Measurements from ENCODE around the gene PI4KA.
A peak's percentile ranks its signal among the peaks of the same experiment; 100 is the strongest.
"Not testable (repeated sequence)": the region's sequence is repeated elsewhere in the genome, so short reads cannot be mapped to it uniquely, and the experiment has no call there.

Gene PI4KA

DNA sequence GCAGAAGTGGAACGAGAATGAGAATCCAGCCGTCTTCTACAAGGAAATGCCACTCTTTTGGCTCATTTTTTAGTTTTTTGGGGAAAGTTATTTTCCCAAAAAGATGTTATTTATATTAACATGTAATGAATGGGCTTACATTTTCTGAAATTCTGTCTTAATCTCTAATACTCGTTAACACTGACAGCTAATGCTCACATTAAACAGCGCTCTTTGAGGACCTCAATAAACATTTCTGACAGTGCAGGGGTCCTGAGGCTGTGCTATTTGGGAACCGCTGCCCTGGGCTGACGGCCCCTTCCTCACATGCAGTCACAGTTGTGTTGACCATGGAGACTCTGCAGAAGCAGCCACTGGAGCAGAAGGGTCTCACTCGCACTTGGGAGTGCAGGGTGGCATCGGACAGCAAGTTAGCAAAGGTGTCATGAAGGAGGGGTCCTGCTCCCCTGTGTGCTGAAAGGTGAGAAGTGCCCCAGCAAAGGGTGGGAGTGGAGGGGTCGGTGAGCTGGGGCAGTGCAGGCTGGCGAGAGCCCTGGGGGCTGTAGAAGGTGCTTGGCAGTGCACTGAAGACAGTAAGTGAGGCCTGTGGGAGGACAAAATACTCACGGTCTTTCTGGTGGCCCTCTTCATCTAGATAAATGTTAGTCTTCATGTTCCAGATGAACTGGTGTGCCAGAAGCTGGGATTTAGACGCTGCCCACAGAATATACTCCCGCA is 137.8 kb downstream of the PI4KA start:
- TF ChIP-seq, protein P1, sequence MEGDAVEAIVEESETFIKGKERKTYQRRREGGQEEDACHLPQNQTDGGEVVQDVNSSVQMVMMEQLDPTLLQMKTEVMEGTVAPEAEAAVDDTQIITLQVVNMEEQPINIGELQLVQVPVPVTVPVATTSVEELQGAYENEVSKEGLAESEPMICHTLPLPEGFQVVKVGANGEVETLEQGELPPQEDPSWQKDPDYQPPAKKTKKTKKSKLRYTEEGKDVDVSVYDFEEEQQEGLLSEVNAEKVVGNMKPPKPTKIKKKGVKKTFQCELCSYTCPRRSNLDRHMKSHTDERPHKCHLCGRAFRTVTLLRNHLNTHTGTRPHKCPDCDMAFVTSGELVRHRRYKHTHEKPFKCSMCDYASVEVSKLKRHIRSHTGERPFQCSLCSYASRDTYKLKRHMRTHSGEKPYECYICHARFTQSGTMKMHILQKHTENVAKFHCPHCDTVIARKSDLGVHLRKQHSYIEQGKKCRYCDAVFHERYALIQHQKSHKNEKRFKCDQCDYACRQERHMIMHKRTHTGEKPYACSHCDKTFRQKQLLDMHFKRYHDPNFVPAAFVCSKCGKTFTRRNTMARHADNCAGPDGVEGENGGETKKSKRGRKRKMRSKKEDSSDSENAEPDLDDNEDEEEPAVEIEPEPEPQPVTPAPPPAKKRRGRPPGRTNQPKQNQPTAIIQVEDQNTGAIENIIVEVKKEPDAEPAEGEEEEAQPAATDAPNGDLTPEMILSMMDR (IDR thresholded peaks at IDR 0.05; ENCODE audit: unreplicated experiment in 3 of 3) = no peak
- H3K4me1 Mint-ChIP-seq = peaks cover 3% of the 10 kb centered on the region
- H3K9me3 Mint-ChIP-seq = no peaks in the 10 kb centered on the region
- H3K27me3 Mint-ChIP-seq (ENCODE audit: low read depth) = no peaks in the 10 kb centered on the region
- peaks cover 25% of the 10 kb centered on the region for H3K36me3 Mint-ChIP-seq (ENCODE audit: low read depth)
- no peak overlapping the region for H3K27ac Mint-ChIP-seq
- H3K4me3 Mint-ChIP-seq = no peak overlapping the region

DNA sequence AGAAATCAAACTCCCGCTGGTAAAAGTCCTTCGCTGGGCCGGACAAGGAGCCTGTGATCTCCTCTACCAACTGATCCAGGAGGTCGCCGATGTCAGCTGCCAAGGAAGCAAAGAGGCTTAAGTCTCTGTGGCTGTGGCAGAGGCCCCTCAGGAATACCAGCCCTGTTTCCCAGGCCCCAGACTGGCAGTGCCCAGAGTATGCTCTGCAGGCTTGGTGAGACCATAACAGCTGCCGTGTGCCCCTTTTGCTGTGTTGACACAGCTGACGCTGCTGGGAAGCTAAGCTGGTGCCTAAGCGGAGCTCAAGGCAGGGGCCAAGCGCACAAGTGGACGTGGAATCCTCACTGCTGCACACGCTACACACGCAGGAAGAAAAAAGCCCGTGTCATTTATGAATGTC is 139.9 kb downstream of the PI4KA start:
- not testable (repeated sequence) for H3K4me1 Mint-ChIP-seq
- H3K36me3 Mint-ChIP-seq (ENCODE audit: low read depth) = peaks cover 20% of the 10 kb centered on the region

DNA sequence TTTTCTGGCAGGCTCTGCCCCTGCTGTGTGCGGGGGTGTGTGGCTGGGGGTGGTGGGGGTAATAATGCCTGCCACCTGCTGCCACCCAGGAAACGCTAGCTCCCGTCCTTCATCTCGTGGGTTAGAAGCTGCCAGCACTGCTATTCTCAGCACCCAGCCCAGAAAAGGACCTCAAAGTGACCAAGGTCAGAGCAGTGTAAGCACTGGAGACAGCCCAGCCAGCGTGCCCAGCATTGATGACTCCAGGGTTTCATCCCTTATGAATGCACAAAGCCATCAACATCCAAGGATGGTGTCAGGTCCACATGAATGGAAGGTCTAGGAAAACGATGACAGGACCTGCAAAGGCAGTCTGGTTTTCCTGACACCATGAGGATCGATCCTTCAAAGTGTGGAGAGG is 140.6 kb downstream of the PI4KA start:
- H3K9me3 Mint-ChIP-seq; H3K27ac Mint-ChIP-seq; H3K4me3 Mint-ChIP-seq; H3K27me3 Mint-ChIP-seq (ENCODE audit: low read depth); H3K4me1 Mint-ChIP-seq: not testable (repeated sequence)
- peaks cover 20% of the 10 kb centered on the region for H3K36me3 Mint-ChIP-seq (ENCODE audit: low read depth)

More for the DNA sequence above, 139.9 kb downstream of the PI4KA start:
- H3K9me3 Mint-ChIP-seq; H3K27ac Mint-ChIP-seq; H3K27me3 Mint-ChIP-seq (ENCODE audit: low read depth); H3K4me3 Mint-ChIP-seq: not testable (repeated sequence)

DNA sequence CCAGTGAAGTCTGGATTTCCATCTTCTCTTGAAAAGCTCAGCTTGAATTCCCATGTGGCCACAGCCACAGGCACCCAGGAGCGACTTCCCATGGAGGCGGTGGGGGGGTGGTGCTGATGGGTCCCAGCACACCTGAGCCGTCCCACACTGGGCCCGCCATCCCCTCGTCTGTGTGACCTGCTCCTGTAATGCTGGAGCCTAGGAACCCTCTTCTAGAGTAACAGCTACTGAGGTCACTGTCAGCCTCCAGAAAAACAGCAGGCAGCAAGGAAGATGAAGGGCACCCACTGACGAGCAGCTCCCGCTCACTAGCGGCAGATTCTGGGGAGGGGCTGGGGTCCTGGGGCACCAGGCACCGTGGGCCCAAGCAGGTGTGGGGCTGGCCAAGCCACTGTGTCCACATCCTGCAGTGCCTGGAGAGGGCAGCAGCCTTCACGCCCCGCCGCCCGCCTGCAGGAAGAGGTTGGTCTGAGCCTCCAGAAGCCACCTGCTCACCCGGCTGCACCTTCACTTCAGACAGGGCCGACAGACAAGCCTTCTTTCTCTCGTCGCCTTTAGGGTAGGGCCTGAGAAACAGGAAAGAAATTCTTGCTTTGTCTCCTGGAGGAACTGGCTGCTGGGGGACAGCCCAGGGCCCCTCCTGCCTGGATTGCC is 141.3 kb downstream of the PI4KA start:
- not testable (repeated sequence) for H3K27me3 Mint-ChIP-seq (ENCODE audit: low read depth); H3K4me1 Mint-ChIP-seq; H3K4me3 Mint-ChIP-seq; H3K27ac Mint-ChIP-seq; H3K9me3 Mint-ChIP-seq
- peaks cover 15% of the 10 kb centered on the region for H3K36me3 Mint-ChIP-seq (ENCODE audit: low read depth)

DNA sequence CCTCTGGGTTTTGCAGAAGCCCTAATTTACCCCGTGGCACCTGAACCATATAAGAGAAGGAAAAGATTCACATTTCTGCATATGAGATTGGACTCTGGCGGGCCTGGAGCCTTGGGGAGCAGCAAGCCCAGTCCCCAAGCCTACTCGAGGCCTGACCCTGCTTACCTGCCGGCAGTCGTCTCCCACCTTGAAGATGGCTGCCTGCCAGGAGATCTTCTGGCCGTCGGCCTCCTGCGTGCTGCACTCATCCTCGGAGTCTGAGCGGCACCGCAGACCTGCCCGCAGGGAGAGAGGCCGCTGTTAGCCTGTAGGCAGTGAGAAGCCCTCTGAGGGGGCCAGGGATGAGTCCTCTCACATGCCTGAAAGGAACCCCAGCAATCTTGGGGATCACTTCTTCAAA is 145.5 kb downstream of the PI4KA start:
- H3K27ac Mint-ChIP-seq; H3K4me1 Mint-ChIP-seq; H3K27me3 Mint-ChIP-seq (ENCODE audit: low read depth); H3K36me3 Mint-ChIP-seq (ENCODE audit: low read depth); H3K4me3 Mint-ChIP-seq; H3K9me3 Mint-ChIP-seq: not testable (repeated sequence)

DNA sequence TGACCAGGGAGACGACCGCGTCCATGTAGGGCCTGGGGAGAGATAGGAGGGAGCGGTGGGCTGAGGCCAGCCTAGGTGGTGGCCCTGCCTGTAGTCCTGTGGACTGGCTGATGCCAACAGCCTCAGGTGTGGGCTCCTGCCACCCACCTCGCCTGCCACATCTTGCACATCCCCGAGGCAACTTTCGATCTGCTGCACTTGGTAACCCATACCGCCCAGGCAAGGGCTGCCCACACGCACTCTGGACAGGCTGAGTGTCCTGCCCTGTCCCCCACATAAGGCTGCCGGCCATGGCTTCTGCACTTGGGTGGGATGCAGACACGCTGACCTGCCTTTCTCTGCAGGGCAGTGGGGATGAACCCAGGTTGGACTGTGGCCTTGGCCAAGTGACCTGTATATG is 148.6 kb downstream of the PI4KA start:
- not testable (repeated sequence) for H3K9me3 Mint-ChIP-seq, H3K4me3 Mint-ChIP-seq, H3K4me1 Mint-ChIP-seq, H3K27ac Mint-ChIP-seq
- Mint-ChIP-seq H3K36me3 (ENCODE audit: low read depth) (peaks cover 12% of the 10 kb centered on the region), H3K27me3 (ENCODE audit: low read depth) (peaks cover 10% of the 10 kb centered on the region)

DNA sequence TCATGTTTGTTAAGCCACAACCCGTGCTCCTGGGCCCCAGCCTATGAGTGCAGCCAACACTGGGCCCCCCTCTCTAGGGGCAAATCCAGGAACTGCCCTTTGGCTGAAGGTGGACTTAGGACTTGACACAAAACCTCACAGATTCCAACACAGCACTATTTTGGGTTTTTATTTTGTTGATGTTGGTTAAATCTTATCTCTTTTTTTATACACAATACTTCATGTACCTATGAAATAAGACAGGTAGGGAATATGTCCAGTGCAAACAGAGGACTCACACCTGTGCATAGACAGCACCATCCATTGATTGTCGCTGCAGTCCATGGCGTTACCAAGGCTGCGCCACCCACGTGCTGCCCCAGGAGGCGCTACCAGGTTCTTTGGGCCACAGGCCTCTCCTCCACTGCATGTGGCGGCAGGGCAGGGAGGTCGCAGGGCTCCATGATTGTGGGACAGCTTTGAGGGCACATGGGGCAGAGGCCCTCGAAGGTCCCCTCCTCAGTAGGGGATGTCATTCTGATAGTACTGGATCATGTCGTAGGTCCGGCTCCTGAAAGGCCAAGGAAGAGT is 151.0 kb downstream of the PI4KA start:
- peaks cover 27% of the 10 kb centered on the region for H3K27me3 Mint-ChIP-seq (ENCODE audit: low read depth)
- peaks cover 12% of the 10 kb centered on the region for H3K36me3 Mint-ChIP-seq (ENCODE audit: low read depth)
- not testable (repeated sequence) for H3K27ac Mint-ChIP-seq, H3K4me3 Mint-ChIP-seq, H3K4me1 Mint-ChIP-seq, H3K9me3 Mint-ChIP-seq

DNA sequence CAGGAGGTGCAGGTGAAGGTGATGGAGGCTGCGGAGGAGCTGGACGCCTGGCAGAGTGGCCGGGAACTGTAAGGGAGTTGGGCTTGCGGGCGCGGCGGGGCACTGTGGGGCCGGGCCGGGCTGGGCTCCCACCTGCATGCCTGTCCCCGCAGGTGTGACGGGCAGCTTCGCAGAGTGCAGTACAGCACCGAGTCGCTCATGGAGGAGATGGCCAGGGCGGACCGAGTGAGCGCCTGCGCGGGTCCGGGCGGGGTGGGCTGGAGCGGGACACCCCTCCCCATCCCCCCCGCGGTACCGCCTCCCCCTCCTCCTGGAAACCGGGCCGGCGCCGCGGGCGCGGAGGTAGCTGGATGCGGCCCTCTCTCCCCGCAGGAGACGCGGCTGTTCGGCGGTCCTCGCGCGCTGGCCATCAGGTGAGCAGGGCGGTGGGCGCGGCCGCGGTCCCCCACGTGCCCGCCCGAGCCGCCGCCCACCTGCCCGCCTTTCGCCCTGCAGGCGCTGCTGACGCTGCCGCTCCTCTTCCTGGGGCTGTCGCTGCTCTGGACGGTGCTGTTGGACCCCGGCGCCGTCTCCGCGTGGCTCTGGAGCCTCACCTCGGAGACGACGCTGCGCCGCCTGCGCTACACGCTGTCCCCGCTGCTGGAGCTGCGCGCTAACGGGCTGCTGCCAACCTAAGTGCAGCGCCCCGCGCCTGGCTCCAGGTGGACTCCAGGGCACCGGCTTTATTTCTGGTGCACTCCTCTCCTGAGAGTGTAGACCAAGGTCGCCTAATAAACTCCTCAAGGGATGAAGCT is 154.6 kb downstream of the PI4KA start:
- Mint-ChIP-seq H3K4me3 (peak overlapping the region; percentile 64 to 82 (median 79)), H3K36me3 (ENCODE audit: low read depth) (peaks cover 12% of the 10 kb centered on the region)

DNA sequence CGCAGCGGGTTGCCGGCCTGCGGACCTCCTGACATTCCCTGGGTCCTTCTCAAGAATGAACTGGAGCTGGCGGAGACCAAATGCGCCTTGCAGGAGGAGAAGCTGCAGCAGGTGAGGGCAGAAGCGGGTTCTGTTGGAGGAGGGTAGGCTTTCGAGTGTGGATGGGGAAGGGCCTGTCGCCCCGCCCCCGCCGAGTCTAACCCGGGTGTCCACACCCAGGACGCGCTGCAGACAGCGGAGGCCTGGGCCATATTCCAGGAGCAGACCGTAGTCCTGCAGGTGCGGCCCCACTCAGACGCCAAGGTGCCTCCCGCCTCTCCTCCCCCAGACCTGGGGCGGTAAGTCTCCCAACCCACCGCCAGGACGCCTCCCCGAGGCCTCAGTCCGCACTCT is 155.2 kb downstream of the PI4KA start:
- not testable (repeated sequence) for H3K36me3 Mint-ChIP-seq (ENCODE audit: low read depth)
- H3K27me3 Mint-ChIP-seq (ENCODE audit: low read depth) = peaks cover 48% of the 10 kb centered on the region

More for the DNA sequence above, 154.6 kb downstream of the PI4KA start:
- H3K27me3 Mint-ChIP-seq (ENCODE audit: low read depth) = peaks cover 48% of the 10 kb centered on the region
- not testable (repeated sequence) for H3K9me3 Mint-ChIP-seq, H3K4me1 Mint-ChIP-seq, H3K27ac Mint-ChIP-seq

DNA sequence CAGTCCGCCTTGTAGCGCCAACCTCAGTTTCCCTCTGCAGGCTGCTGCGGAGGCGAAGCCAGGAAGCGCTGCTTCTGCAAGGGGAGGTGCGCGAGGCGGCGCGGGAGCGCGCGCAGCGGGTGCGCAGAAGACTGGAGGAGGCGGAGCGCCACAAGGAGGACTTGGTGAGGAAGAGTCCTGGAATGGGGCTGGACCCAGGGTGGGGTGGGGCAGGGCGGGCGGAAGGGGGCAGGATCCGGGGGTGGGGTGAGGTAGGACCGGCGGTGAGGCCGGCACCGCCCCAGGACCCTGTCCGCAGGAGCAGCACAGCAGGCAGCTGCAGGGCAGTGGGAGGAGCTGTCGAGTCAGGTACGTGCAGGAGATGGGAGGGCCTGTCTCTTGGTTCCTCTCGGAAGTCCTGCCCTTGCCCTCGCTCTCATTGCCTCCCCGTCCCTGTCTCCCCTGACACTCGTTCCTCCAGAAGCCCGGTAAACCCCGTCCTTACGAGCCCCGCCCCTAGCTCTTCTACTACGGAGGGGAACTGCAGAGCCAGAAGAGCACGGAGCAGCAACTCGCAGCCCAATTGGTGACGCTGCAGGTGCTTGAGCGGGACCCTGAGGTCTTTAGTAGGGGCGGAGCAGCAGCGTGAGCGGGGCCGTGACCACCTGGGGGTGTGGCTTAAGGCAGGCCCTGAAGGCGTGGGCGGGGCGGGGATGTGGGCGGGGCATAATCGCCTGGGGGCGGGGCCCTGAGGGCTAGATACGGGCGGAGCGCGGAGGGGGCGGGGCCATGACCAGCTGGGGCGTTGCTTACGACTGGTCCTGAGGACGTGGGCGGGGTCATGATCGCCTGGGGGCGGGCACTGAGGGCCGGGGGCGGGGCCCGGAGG is 155.8 kb downstream of the PI4KA start:
- Mint-ChIP-seq H3K27ac (peak overlapping the region; percentile 74 to 96 (median 95)), H3K4me3 (peak overlapping the region; percentile 92 to 95 (median 94)), H3K27me3 (ENCODE audit: low read depth) (peaks cover 48% of the 10 kb centered on the region)
- H3K4me1 Mint-ChIP-seq; H3K36me3 Mint-ChIP-seq (ENCODE audit: low read depth); H3K9me3 Mint-ChIP-seq: not testable (repeated sequence)

More for the DNA sequence above, 155.2 kb downstream of the PI4KA start:
- H3K27ac Mint-ChIP-seq, H3K4me1 Mint-ChIP-seq, H3K9me3 Mint-ChIP-seq: not testable (repeated sequence)
- peak overlapping the region; percentile 92 to 95 (median 94) for H3K4me3 Mint-ChIP-seq

DNA sequence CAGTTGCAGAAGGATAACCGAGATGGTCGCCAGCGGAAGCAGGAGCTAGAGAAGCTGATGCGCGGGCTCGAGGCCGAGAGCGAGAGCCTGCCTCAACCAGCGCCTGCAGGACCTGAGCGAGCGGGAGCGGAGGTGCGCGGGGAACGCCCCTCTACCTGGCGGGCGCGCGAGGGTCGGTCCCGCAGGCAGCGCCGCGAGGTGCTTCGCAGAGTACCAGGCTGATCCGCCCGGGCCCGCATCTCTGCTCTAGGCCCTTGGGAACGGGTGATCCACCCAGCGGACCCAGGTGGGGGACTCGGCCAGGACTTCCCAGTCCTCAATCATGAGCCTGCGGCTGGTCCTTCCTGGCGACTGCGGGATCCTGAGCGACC is 156.5 kb downstream of the PI4KA start:
- H3K4me1 Mint-ChIP-seq; H3K27ac Mint-ChIP-seq; H3K9me3 Mint-ChIP-seq; H3K36me3 Mint-ChIP-seq (ENCODE audit: low read depth): not testable (repeated sequence)
- H3K4me3 Mint-ChIP-seq = peak overlapping the region; percentile 92 to 95 (median 94)
- peaks cover 48% of the 10 kb centered on the region for H3K27me3 Mint-ChIP-seq (ENCODE audit: low read depth)

DNA sequence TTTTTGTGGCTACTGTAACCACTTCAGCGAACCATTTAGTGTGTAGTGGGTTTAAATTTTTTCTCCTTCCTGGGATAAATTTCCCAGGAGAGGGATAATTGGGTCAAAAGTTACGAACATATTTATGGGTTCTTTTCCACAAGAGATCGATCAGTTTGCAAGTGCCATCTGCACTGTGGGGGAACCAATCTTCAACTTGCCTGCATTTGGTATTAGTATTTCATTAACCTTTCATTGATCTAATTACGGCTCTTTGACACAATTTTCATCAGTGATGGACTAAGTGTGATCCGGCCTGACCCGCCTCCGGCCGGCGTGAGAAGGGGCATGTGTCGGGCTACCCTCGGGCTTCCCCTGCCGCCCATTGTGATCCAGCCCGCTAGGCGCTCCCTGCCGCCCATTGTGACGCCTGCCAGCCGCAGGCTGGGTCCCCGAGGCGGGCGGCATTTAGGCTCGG is 156.9 kb downstream of the PI4KA start:
- peaks cover 48% of the 10 kb centered on the region for H3K27me3 Mint-ChIP-seq (ENCODE audit: low read depth)
- H3K27ac Mint-ChIP-seq; H3K9me3 Mint-ChIP-seq; H3K36me3 Mint-ChIP-seq (ENCODE audit: low read depth); H3K4me1 Mint-ChIP-seq: not testable (repeated sequence)
- peak overlapping the region; percentile 75 to 94 (median 85) for H3K4me3 Mint-ChIP-seq

DNA sequence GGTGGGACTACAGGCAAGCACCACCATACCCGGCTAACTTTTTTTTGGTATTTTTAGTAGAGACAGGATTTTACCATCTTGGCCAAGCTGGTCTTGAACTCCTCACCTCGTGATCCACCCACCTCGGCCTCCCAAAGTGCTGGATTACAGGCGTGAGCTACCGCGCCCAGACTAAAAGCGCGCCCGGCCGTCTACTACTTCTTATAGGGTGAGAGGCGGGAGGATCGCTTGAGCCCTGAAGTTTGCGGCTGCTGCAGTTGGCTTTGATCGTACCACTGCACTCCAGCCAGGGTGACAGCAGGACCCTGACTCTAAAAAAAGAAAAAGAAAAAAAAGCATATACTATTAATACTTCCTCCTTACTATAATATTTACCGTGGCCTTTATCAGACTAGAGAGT is 158.3 kb downstream of the PI4KA start:
- H3K27ac Mint-ChIP-seq = not testable (repeated sequence)

More for the DNA sequence above, 158.3 kb downstream of the PI4KA start:
- H3K4me1 Mint-ChIP-seq; H3K9me3 Mint-ChIP-seq; H3K36me3 Mint-ChIP-seq (ENCODE audit: low read depth): not testable (repeated sequence)
- peak overlapping the region in 1 of 3 experiments; percentile 32 for H3K4me3 Mint-ChIP-seq
- H3K27me3 Mint-ChIP-seq (ENCODE audit: low read depth) = peaks cover 42% of the 10 kb centered on the region

All from nephron (organoid).